Myocyte (in vitro differentiated cells): ENCODE data around the gene PRR19. TPM values are rescaled to one million over a fixed set of nuclear protein-coding genes. Genes with fewer than 3 reads are reported as not detected.
"Not testable (repeated sequence)": the region's sequence is repeated elsewhere in the genome, so short reads cannot be mapped to it uniquely, and the experiment has no call there.

Source experiments
- DNase-seq: peaks from one replicate; pipeline ENCODE4 v3.0.0-alpha.2; 2012; ENCODE audit warnings: low read depth
- polyA plus RNA-seq: library from polyadenylated mRNA; unstranded; fragments of >200 nt; gene quantifications from one replicate; pipeline ENCODE4 v1.2.1, GENCODE V29; 2012; ENCODE audit warnings: missing spikeins
- total RNA-seq: library from RNA; depleted of rRNA; stranded (reverse); fragments of >200 nt; gene quantifications from 2 replicates; pipeline ENCODE4 v1.2.3, GENCODE V29; 2014

Gene PRR19, protein sequence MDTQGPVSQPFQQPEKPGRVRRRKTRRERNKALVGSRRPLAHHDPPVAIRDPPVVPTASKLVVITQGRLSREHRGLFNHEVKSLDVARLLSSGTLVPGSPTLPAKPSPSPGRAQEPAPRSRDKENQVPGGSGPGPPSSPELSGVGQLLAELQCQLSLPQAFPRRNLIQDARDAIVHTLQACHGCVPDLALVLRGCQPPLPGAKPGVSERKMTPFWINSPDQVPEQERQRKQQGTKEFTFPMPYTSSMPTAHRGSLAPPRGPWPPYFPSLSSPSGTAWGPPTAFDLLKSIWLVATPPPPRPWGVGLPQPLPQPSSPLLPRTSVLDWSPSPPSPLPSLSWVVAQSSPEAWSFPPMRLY
- 1.1 and 2.6 TPM in 2 replicates for total RNA-seq
- 0.66 TPM for polyA plus RNA-seq

- no peak for DNase-seq
Measured at GRCh38 chr19:42301646-42302203, at the start of gene PRR19. TSS of gene PRR19 (plus strand) at chr19:42302132. CDS start at chr19:42309585, 7,453 bp downstream.

DNA sequence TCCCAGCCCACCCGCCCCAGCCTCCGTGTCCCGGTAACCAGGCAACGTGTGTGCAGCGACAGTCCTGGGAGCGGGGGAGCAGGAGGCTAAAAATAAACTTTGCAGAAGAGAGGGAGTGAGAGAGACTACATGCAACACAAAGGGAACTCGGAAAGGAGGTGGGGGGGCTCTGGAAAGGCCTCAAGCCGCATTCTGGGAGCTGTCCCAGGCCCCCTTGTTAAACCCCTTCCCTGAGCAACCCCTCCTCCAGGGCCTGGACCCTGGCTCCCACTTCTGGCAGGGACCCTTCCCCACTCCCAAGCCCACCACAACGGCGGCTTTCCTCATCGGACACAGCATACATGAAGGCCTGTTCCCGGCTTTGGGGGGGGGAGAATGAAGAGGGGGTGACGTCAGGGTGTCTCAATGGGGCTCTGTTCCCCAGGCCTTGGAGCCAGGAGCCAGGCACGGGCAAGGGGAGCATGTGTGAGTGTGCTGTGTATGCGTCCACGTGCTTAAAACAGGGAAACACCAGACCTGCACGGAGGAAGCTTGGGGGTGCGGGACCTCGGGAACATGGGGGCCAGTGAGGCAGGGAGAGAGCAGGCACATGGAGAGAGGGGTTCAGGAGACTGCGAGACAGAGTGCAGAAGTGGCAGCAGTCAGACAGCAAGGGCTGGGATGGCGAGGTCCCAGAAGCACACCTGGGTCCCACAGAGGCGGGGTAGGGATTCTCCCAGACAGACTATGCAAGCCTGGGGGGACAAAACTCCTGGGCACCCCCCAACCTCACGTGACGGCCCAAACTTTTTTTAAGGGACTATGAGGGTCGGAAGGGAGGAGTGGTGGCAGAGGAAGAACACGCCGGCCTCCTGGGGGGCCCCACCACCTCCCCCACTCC lies 49.3 kb upstream of the PRR19 start:
- peak; percentile 63 for DNase-seq

DNA sequence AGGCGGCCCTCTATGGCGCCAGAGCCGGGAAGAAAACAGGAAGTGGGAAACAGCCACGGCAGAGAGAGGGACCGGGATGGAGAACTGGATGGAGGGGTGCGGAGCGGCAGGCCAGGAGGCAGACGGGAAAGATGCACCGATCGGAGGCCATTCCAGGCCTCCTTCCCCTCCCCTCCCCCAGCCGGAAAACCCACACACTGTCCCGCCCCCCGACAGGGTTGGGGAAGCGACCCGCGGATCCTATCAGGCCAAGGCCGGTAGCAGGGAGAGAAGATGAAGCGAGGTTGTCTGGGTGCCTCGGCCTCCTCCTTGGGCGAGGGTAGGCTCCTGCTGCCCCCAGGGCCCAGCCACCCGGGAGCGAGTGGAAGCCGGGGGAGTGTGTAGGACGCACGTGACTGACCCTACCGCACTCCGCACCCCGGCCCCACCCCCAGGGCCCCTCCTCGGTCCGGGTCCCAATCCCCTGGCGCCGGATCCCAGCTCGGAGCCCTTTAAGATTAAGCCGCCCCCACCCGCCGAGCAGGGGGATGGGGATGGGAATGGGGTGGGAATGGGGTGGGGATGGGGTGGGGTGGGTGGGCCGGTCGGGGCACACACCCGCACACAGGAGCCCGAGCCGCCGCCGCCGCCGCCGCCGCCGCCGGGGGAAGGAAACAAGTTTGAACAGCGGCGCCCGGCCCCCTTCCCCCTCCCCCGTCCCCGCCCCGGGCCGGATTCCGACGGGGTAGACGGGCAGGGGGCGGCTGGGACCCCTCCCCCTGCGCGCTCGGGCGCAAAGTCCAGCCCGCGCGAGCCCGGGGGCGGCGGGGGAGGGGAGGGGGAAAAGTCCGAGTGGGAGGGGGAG lies 48.5 kb upstream of the PRR19 start:
- peak; percentile 47 for DNase-seq

- DNase-seq: peak; percentile 53
Measured at GRCh38 chr19:42254089-42254849, 47.7 kb upstream of the PRR19 start.

- DNase-seq: peak; percentile 91
Measured at GRCh38 chr19:42254850-42255765, 46.8 kb upstream of the PRR19 start, which contains the start of gene ERF. TSS of gene ERF (minus strand) at chr19:42255128. CDS start at chr19:42254999, 129 bp downstream.

DNA sequence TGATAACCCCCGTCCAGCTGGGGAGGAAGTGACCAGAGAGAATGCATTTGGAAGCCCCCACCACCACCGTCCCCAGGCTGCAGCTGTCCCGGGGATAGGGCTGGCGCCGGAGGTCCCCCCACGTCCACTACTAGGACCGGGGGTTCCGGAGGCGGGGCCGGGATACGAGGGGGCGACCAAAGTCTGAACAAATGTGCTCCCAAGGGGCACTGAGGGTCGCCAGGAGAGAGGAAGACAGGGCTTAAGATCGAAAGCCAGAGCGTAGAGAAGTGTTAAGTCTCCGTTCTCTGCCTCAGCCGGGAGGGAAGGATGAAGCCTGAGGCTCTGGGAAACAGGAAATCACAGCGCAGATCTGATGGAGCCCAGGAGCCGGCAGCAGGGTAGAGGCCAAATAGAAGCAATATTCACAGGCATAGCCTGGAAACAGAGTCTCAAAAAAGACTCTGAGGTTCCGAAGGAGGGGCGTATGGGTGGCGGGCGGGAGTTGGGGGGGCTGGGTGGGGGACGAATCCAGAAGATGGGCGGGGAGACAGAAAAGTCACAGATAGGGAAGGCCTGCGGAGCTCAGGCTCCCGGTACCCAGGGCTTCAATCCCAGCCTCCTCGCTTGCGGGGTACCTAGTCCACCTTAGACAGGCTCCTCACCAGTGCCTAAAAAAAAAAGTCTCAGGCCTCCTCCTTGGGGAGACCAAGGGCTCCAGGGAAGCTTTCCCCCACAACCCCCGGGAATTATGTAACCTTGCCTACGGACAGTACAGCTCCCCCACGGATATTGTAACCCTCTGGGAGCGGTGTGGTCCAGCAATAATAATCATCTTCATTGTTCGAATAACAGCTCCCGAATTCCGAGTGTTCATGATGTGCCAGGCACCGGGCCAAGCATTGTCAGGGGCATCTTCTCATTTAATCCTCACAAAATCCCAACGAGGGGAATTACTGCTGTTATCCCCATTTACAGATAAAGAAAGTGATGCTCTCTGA lies 45.9 kb upstream of the PRR19 start:
- DNase-seq: peak; percentile 53

- not testable (repeated sequence) for DNase-seq
Measured at GRCh38 chr19:42257842-42258241, 44.1 kb upstream of the PRR19 start.

DNA sequence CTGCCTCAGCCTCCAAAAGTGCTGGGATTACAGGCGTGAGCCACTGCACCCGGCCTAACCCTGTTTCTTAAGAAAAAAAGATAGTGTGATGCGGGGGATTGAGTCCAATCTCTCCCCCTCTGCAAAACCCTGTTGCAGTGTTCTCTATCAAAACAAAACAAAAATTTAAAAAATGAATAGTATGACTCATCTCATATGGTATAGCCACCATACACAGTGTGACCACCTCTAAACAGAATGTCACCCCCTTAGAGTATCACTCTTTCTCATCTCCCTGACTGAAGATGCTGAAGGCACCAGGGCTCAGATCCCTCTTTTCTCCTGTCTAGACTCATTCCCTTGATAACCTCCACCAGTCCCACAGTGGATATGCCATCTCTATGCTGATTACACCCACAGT lies 40.2 kb upstream of the PRR19 start:
- DNase-seq: no peak

GRCh38 chr19:42266105-42266504 lies 35.8 kb upstream of the PRR19 start:
- DNase-seq: not testable (repeated sequence)

GRCh38 chr19:42266928-42267603 lies 34.9 kb upstream of the PRR19 start:
- DNase-seq: not testable (repeated sequence)

DNA sequence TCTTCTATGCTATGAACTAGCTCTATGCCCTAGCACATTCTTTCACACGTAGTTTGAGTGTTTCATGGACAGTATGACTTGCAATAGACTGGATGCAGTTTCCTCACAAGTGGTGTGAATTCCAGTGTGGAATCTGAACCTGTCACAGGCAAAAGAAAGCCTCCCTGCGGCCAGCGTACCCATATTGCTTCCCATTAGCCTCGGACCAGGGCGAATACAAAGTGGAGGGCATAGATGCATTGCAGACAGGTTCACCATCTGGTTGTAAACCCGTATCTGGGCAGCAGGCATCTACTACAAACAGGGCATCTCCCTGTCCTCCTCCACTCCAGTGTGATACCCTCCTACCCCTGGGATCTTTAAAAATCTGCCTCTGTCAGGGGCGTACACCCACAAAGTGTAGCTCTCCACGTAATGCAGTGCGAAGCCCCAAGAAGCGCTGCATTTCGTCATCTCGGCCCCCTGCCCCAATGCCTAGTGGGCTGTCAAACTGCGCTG lies 34.2 kb upstream of the PRR19 start:
- no peak for DNase-seq

DNA sequence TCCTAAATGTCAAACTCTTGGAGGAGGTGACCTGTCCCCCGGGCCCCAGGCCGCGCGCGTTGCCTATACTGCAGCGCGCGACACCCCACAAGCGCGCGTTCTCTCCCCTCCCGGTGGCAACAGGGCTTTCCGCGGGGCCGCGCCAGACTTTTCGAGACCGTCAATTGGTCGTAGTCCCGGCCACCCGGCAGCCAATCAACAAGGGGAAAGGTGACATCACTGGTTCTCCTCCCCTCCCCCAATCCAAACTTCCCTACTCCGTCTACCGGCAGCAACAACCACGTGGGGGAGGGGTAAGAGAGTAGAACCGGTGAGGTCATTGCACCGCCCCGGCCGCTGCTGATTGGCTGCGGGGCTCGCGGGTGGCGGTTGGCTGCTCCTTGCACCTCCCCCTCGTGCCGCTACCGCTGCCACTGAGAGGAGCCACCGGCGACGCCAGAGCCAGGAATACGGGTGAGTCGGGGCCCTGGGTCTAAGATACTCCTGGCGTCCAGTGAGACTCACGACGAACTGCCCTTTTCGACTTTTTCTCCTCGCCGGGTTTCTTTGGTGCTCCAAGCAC lies 33.7 kb upstream of the PRR19 start:
- peak; percentile 99 for DNase-seq

GRCh38 chr19:42268704-42269477 lies 33.0 kb upstream of the PRR19 start, which contains the start of gene CIC:
TSS of gene CIC (plus strand) at chr19:42269252. CDS start at chr19:42271784, 2,532 bp downstream.
- peak; percentile 100 for DNase-seq

GRCh38 chr19:42269478-42270345 lies 32.2 kb upstream of the PRR19 start:
- DNase-seq: peak; percentile 11
